Fibroblast of skin of scalp (primary cell): ENCODE results near the gene MISP.
A peak's percentile ranks its signal among the peaks of the same experiment; 100 is the strongest.
"Not testable (repeated sequence)": the region's sequence is repeated elsewhere in the genome, so short reads cannot be mapped to it uniquely, and the experiment has no call there.

Experiments
- DNase-seq: peaks from one replicate; pipeline ENCODE4 v3.0.0-alpha.2; 2013

The MISP gene

DNA sequence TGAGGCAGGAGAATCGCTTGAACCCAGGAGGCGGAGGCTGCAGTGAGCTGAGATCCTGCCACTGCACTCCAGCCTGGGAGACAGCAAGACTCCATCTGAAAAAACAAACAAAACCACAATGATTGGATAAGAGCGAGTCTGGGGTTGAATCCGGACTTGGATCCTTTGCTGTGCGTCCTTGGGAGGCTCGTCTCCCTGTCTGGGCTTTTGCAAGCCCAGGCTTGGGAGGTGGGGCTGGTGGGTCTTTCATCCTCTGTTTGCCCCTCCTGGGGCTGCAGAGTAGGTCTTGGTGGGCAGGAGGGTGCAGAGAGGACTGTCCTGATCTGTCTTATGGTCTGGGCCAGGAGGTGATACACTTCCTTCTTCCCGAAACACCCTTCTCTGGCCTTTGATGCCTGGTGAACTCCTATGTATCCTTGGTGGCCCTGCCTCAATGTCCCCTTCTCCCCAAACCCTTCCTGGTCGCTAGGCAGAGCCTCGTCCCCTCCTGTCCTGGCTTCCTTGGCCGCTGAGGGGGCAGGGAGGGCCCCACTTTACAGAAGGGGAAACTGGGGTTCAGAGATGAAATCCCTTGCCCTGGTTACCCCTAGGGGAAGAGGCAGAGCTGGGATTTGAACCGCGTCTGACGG is 25.3 kb upstream of the MISP start:
- no peak for DNase-seq

DNA sequence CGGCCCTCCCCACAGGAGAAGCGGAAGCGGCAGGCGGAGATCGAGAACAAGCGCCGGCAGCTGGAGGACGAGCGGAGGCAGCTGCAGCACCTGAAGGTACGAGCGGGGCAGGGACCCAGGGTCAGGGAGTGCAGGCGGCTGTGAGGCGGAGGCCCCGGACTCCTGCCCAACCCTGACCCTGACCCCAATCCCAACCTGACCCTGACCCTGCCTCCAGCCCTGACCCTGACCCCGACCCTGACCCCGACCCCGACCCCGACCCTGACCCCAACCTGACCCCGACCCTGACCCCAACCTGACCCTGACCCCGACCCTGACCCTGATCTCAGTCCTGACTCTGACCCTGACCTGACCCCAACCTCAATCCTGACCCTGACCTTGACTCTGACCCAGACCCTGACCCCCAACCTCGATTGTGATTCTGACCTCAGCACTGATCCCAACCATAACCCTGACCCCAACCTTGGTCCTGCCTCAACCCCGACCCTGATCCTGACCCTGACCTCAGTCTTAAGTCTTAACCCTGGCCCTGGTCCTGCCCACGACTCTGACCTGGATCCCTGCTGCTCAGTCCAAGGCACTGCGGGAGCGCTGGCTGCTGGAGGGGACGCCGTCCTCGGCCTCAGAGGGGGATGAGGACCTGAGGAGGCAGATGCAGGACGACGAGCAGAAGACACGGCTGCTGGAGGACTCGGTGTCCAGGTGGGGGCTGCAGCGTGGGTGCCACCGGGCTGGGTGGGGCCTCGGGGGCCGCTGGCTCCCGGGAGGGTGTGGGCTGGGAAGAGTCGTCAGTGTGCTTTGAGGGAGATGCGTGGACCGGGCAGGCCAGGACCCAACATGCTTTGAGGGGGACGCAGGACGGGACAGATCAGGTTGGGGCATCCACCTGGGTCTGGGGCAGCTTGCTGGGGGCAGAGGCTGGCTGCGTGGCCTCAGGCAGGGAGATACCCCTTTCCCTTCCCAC is 23.6 kb upstream of the MISP start:
- DNase-seq = no peak

DNA sequence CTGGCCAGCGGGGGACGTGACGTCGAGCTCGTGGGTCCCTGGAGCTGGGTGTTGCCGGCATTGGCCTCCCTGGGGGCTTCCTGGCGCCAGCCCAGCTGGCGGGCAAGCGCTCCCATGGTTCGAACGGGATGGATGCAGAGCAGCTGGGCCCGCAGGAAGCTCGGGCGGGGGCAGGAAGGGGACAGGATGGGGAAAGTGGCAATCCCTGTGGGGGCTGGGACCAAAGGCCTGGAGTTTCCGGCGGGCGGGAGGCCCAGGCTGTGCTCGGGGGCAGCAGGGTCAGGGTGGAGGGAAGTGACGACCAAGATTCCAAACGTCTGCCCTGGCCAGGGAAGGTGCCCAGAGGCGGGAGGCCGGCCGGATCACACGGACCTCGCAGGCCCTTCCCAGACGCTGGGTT is 22.9 kb upstream of the MISP start:
- DNase-seq = no peak

DNA sequence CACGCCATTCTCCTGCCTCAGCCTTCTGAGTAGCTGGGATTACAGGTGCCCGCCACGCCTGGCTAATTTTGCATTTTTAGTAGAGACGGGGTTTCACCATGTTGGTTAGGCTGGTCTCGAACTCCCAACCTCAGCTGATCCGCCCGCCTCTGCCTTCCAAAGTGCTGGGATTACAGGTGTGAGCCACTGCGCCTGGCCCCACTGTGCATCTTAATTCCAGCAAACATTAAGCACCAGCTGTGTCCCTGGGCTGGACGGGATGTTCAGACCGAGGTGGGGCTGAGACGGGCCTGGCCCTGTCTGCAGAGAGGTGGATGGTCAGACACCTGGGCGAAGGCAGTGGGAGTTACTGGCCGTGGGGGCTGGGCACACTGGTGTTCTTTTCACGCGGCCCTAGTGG is 21.3 kb upstream of the MISP start:
- DNase-seq = not testable (repeated sequence)

DNA sequence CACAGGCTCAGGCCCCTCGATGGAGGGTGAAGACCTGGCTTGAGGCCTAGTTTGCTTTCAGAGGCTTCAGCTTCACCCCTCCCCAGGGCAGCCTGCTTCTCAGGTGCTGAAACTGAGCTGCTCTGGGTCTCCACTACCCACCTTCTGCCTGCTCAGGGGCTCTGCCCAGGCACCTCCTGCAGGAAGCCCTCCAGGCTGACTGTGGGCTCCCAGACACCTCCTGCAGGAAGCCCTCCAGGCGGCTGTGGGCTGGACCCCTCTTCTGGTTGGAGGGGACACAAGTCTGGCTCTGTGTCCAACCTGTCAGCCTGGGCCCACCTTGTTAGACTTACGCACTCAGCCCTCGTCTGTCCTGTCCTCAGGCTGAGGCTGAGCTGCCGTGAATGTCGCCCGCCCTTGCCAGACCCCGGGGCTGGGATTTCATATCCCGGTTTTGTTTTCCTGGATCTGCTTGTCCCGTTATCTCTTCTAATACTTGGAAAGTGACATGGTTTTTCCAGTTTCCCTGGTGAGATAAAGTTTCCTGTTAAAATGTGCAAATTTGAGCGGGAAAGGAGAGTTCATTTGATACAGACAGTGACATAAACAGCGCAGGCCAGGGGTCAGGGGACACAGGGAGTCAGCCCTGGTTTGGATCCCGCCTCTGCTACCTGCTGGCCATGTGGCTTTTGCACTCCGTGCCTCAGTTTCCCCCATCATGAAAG is 20.8 kb upstream of the MISP start:
- DNase-seq = no peak

DNA sequence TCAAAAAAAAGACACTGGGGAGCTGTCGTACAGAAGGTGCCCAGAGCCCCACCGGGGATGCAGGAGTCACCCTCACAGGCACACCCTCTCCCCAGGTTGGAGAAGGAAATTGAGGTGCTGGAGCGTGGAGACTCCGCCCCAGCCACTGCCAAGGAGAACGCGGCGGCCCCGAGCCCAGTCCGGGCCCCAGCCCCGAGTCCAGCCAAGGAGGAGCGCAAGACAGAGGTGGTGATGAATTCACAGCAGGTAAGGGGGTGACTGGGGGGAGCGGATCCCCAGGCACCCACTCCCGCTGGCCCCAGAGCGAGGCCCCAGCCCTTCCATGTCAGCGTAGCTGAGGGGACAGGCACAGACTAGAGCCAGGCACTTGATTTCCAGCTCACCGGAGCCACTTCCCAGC is 19.9 kb upstream of the MISP start:
- DNase-seq = no peak

DNA sequence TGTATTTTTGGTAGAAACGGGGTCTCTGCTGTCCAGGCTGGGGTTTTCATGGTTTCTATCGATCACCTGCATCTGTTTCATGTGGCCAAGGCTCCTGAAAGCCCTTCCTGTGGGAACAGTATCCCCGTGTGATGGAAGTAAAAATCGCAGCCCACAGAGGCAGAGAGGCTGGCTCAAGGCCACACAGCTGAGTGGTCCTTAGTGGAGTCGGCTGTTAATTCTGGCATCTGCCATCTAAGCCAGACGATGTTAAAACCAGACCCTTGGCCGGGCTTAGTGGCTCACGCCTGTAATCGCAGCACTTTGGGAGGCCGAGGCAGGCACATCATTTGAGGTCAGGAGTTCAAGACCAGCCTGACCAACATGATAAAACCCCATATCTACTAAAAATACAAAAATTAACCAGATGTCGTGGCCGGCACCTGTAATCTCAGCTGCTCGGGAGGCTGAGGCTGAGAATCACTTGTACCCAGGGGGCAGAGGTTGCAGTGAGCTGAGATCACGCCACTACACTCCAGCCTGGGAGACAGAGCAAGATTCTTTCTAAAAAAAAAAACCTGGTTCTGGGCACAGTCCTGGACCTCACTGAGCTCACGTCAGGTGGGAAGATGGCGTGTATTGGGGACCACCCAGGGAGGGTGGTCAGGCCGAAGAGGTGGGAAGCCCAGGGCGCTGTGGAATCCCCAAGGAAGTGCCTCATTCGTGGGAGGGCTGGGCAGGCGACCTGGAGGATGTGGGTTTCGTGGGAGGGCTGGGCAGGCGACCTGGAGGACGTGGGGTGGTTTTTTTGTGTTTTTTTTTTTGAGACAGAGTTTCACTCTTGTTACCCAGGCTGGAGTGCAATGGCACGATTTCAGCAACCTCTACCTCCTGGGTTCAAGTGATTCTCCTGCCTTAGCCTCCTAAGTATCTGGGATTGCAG is 18.5 kb upstream of the MISP start:
- DNase-seq = no peak

DNA sequence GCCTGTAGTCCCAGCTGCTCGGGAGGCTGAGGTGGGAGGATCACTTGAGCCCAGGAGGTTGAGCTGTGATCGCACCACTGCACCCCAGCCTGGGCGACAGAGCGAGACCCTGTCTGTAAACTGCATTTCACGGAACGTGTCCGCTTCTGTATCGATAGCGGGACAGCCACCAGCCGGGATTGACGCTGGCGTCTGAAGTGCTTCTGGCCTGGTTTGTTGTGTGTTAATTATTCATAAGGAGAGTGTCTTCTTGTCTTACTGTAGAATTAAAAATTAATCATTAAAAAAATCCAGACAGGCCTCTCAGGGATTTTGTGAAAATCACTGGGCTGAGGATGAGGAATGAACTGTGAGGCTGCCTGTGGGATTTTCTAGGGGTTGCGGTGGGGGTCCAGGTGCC is 16.2 kb upstream of the MISP start:
- DNase-seq = no peak

DNA sequence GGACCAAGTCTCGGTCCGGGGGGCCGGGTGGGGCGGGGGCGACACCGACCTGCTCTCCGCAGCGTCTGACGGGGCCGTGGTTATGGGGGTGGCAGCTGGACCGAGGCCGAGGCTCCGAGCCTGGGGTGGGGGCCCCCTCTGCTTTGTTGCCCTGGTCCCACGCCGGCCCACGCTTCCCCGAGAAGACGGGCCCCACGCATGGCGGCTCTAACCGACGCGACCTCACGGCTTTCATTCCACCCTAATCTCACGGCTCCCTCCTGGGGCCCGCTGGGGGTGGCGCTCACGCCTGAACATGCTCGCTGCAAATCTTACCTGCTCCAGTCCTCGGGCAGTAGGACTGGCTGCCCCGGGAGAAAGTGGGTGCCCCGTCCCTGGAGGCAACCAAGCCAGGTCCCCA is 14.8 kb upstream of the MISP start:
- no peak for DNase-seq

DNA sequence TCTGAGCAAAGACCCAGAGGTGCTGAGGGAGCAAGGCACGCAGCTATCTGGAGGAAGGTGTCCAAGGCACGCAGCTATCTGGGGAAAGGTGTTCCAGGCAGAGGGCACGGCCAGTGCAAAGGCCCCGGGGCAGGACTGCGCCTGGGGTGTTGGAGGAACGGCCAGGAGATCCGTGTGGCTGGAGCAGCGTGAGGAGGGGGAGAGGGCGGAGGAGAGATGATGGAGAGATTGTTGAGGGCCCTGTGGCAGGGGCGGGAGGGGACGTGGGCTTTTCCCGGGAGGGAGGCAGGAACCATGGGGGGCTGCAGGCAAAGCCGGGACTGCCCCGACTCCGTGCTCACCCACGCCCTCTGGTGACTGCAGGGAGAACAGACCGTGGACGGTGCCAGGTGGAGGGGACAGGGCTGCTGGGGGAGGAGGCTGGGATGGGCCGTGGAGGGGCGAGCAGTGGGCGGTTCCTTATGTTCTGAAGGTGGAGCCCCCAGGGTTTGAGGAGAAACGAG is 13.3 kb upstream of the MISP start:
- peak; percentile 47 for DNase-seq

DNA sequence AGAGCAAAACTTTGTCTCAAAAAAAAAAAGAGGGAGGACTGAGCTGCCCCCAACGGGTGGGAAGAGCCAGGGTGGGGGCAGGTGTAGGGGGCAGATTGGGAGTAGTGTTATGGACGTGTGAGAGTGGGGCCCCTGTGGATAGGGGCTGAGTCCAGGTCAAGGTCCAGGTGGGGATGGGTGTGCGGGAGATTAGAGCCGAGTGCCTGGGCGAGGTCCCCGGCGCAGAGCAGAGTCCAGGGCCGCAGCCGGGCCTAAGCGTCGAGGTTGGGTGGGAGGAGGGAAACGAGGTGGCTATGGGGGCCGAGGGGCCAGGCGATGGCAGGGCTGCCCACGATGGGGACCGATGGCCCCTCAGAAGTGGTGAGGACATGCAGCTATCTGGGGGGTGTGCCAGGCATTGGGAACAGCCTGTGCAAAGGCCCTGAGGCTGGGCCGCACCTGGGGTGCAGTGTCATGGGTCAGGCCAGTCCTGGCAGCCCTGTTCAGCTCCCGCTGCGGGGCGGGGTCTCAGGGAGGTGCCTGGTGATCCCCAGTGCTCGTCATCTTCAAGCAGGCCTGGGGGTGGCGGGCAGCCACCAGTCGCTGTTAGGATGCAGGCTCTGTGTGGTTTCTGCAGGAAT is 12.3 kb upstream of the MISP start:
- DNase-seq = no peak

DNA sequence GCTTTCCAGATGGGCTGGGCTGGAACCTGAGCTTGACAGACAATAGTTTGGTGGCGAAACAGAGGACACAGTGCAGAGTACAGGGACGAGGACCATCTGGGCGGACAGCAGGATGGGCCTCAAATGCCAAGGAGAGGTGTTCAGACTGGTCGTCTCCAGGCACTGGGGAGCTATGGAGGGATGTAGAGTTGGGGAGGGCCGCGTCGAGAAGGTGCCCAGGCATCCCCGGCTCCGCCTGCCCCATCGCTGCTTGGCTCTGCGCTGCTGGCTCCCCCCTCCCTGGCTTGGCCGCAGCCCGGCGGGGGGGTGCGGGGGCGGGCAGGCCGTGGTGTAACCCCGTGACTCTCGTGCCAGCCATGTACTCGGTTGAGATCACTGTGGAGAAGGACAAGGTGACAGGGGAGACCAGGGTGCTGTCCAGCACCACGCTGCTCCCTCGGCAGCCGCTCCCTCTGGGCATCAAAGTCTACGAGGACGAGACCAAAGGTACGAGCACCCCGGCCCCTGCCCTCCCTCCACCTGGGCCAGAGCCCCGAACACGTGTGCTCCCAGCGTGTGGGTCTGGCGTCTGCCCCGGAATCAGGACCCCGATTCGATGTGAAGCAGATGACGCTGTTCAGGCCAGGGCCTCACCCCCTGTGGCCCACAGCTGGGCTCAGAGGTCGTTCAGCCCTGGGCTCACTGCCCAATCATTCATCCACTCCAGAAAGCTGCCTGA is 10.8 kb upstream of the MISP start:
- no peak for DNase-seq

DNA sequence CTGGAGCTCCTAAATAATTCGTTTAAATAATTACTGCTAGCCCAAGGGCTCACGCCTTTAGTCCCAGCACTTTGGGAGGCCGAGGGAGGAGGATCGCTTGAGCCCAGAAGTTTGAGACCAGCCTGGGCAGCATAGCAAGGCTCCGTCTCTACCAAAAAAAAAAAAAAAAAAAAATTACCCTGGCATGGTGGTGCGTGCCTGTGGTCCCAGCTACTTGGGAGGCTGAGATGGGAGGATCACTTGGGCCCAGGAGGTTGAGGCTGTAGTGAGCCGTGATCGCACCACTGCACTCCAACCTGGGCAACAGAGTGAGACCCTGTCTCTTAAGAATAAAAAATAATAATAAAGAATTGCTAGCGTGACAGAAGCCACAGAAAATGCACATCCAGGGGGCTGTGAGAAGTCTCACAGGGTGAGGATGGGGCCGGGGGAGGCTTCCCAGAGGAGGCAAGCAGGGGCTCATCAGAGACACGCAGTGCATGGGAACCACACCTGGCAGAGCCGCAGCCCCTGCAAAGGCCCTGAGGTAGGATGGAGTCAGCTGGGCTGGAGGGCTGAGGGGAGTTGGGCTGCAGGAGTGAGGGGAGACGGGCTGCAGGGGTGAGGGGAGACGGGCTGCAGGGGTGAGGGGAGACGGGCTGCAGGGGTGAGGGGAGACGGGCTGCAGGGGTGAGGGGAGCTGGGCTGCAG is 10.0 kb upstream of the MISP start:
- DNase-seq = not testable (repeated sequence)

DNA sequence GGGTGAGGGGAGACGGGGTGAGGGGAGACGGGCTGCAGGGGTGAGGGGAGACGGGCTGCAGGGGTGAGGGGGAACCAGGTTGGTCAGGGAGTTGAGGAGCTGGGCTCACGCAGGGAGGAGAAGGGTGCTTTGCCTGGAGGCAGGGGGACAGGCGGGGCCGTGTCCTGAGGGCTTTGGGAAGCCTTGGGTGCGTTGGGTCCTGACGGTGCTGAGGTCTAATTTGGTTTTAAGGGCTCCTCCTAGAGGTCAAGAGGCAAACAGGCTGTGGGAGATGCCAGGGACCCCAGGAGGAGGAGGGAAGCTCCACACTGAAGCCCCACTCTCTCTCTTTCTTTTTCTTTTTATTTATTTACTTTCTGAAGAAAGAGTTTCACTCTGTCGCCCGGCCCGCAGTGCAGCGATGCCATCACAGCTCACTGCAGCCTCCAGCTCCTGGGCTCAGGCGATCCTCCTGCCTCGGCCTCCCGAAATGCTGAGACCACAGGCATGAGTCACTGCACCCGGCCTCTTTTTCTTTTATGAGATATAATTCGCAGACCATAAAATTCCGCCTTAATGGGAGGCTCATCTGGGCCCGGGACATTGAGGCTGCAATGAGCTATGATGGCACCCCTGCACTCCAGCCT is 9.3 kb upstream of the MISP start:
- DNase-seq = peak; percentile 23

DNA sequence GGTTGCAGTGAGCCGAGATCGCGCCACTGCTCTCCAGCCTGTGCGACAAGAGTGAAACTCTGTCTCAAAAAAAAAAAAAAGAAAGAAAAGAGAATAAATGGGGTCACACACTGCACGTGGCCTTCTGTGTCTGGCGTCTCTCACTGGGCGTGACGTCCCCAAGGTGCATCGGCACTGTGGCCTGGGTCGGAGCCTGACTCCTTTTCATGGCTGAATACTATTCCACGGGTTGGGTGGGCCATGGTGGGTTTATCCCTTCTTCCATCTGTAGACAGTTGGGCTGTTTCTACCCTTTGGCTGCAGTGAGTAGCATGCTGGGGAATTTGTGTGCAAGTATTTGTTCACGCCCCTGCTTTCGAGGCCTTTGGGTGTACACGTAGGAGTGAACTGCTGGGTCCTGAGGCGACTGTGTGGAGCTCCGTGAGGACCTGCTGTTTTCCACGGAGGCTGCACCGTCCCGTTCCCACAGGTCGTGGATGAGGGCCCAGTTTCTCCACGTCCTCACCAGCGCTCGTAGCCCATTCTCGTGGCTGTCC is 8.3 kb upstream of the MISP start:
- no peak for DNase-seq

DNA sequence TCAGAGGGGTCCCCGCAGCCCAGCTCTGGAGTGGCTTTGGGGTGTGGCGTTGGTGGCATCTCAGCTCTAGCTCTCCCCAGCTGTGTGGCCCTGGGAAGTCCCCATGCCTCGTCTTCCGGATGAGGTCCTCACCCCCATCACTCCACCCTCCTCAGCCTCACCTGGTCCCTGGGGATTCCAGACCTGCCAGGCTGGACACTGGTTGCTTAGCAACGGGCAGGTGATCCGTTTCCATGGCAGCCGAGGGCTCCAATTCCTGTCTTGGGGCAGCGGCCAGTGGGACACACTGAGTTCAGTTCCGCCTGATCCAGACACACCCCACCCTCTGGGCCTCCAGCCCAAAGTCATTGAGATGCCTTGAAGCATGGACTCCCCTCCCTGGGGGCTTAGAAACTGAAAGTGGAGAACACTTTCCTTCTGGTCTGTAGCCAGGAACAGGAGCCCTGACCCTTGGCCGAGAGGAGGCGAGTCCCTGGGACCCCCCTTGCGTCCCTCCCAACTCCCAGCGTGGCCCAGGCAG is 7.7 kb upstream of the MISP start:
- no peak for DNase-seq

DNA sequence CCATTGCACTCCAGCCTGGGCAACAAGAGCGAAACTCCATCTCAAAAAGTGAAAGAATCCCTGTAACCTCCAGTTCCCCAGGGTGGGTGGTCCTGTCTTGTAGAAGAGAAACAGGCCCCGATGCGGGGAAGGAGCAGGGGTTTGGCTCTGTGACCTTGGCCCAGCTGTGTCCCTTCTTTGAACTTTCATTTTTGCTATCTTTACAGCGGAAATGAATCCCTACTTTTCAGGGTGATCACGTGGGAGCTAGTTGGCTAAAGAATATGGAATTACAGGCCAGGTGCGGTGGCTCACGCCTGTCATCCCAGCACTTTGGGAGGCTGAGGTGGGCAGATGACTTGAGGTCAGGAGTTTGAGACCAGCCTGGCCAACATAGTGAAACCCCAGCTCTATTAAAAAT is 5.8 kb upstream of the MISP start:
- DNase-seq = not testable (repeated sequence)

DNA sequence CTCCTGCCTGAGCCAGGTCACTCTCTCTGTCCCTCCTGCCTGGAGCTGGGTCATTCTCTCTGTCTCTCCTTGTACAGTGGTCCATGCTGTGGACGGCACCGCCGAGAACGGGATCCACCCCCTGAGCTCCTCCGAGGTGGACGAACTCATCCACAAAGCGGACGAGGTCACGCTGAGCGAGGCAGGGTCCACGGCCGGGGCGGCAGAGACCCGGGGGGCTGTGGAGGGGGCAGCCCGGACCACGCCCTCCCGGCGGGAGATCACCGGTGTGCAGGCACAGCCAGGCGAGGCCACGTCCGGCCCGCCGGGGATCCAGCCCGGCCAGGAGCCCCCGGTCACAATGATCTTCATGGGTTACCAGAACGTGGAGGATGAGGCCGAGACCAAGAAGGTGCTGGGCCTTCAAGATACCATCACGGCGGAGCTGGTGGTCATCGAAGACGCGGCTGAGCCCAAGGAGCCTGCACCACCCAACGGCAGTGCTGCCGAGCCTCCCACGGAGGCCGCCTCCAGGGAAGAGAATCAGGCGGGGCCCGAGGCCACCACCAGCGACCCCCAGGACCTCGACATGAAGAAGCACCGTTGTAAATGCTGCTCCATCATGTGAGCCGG is 4.6 kb upstream of the MISP start:
- DNase-seq = no peak

DNA sequence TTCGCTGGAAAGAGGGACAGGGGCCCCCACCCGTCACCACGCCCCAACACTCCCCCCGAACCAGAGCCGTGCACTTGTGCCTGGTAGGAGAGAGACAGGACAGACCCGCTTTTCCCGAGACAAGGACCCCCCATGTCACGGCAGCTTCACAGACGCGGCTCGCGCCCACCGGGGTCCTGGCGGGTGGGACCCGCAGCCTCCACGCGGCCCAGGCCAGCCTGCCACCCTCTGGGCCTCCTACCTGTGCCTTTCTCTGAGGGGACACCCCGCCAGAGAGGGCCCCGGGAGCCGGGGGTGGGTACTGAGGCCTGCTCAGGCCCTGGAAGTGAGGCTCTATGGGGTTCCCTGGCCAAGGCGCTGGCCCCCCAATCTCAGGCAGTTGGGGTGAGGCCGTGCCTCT is 4.0 kb upstream of the MISP start:
- DNase-seq = no peak
